H1 (cell line): ENCODE results near the gene NPY5R.

Experiments
- CTCF ChIP-seq, 3 experiments: IDR thresholded peaks; 1 replicate in 2 of 3; 2 replicates in 1 of 3; pipeline versions ENCODE4 v1.5.1 to v1.6.1; 2011; ENCODE audit warnings: low read length in 3 of 3, mild to moderate bottlenecking in 3 of 3, inconsistent platforms in 2 of 3, low read depth in 1 of 3, moderate library complexity in 1 of 3; ENCODE audit not compliant: insufficient read depth in 1 of 3; ENCODE audit errors: control extremely low read depth in 1 of 3
- EP300 ChIP-seq, 2 experiments: IDR thresholded peaks; 1 replicate in 1 of 2; 2 replicates in 1 of 2; pipeline ENCODE4 v1.6.1; 2011 to 2012; ENCODE audit warnings: low read depth in 2 of 2, low read length in 2 of 2, mild to moderate bottlenecking in 2 of 2, borderline replicate concordance in 1 of 2, inconsistent platforms in 1 of 2, moderate library complexity in 1 of 2
- EZH2 ChIP-seq: fragments of 200-600 bp; sonication (generic); IDR thresholded peaks from 2 replicates; pipeline ENCODE4 v1.7.1; 2012; ENCODE audit warnings: low read depth, mild to moderate bottlenecking, moderate library complexity, low read length, inconsistent platforms; ENCODE audit not compliant: severe bottlenecking
- MAFK ChIP-seq: IDR thresholded peaks from 2 replicates; pipeline ENCODE4 v1.6.1; 2012; ENCODE audit warnings: low read depth, mild to moderate bottlenecking, improper control_type of control experiment, low read length
- MAX ChIP-seq: IDR thresholded peaks from 2 replicates; pipeline ENCODE4 v1.6.1; 2012; ENCODE audit warnings: inconsistent platforms
- NRF1 ChIP-seq: IDR thresholded peaks from 2 replicates; pipeline ENCODE4 v1.6.1; 2011; ENCODE audit warnings: mild to moderate bottlenecking, low read depth, low read length, improper control_type of control experiment
- POLR2A ChIP-seq, 2 experiments: IDR thresholded peaks; 1 replicate in 1 of 2; 2 replicates in 1 of 2; pipeline ENCODE4 v1.6.1; 2011; ENCODE audit warnings: low read depth in 2 of 2, low read length in 2 of 2, mild to moderate bottlenecking in 2 of 2; ENCODE audit errors: control extremely low read depth in 1 of 2
- POLR2AphosphoS5 ChIP-seq: IDR thresholded peaks from 2 replicates; pipeline ENCODE4 v1.6.1; 2011; ENCODE audit warnings: low read depth, low read length
- SAP30 ChIP-seq: fragments of 300-600 bp; sonication (generic); IDR thresholded peaks from 2 replicates; pipeline ENCODE4 v1.7.1; 2012; ENCODE audit warnings: low read length, moderate library complexity, mild to moderate bottlenecking, inconsistent platforms; ENCODE audit not compliant: insufficient read depth, insufficient replicate concordance
- SIN3A ChIP-seq, 2 experiments: IDR thresholded peaks in 1 of 2; conservative IDR thresholded peaks in 1 of 2; 2 replicates each; pipeline ENCODE4 v1.6.1; 2011 to 2012; ENCODE audit warnings: low read length in 2 of 2, improper control_type of control experiment in 1 of 2, low read depth in 1 of 2, mild to moderate bottlenecking in 1 of 2
- TAF1 ChIP-seq: IDR thresholded peaks from 2 replicates; pipeline ENCODE4 v1.6.1; 2011; ENCODE audit warnings: mild to moderate bottlenecking, low read depth, low read length

GRCh38 chr4:163391756-163392155 is 48.1 kb downstream of the NPY5R start:
- TF ChIP-seq CTCF (IDR thresholded peaks at IDR 0.05; ENCODE audit: control extremely low read depth in 1 of 3, insufficient read depth in 1 of 3, low read depth in 1 of 3, low read length in 3 of 3): no peak
- TF ChIP-seq EZH2: no peak
- no peak for TF ChIP-seq SIN3A (conservative IDR thresholded peaks at IDR 0.05 in 1 of 2, IDR thresholded peaks at IDR 0.05 in 1 of 2; ENCODE audit: low read depth in 1 of 2, low read length in 2 of 2)
- no peak for TF ChIP-seq NRF1
- TF ChIP-seq TAF1: no peak
- TF ChIP-seq SAP30: no peak
- TF ChIP-seq MAX: no peak
- no peak for TF ChIP-seq POLR2A (IDR thresholded peaks at IDR 0.05; ENCODE audit: control extremely low read depth in 1 of 2, low read depth in 2 of 2, low read length in 2 of 2)
- TF ChIP-seq POLR2AphosphoS5: no peak
- no peak for TF ChIP-seq EP300 (IDR thresholded peaks at IDR 0.05; ENCODE audit: borderline replicate concordance in 1 of 2, low read depth in 2 of 2, low read length in 2 of 2)
- no peak for TF ChIP-seq MAFK
